ENCODE data around the gene C17orf67. TPM values are rescaled to one million over a fixed set of nuclear protein-coding genes. Genes with fewer than 3 reads are reported as not detected.
A peak's percentile ranks its signal among the peaks of the same experiment; 100 is the strongest.

Gene C17orf67
- total and polyA plus RNA-seq, 4 experiments from 2014 or later, result 0.81 to 11.2 (median 6.2) TPM

DNA sequence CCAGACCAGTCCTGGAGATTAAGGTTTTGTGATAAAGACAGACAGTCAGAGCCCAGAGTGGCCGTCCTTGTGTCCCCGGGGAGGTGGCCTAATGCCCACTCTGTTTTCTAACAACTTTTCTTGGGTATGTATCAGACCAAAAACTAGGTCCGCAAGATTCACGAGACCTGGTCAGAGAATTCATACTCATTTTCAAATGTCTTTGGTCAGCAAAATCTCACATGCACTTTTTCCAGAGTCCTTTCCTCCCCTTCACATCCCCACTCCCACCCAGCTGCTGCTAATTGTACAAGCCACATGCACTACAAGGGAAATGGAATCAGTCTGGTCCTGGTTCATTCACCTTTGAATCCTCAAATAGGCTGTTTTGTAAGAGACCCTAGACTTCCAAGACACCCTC, 61.7 kb downstream of the C17orf67 start:
- no peak overlapping the region for H3K27ac ChIP-seq (ENCODE audit: low read depth, low read length)

GRCh38 chr17:56771563-56771962, 62.2 kb downstream of the C17orf67 start:
- H3K27me3 ChIP-seq (ENCODE audit: insufficient read depth, low read length), result no peaks in the 10 kb centered on the region
- H3K9me3 Mint-ChIP-seq, result no peaks in the 10 kb centered on the region
- H3K4me3 Mint-ChIP-seq, result no peak overlapping the region
- H3K9me3 ChIP-seq (ENCODE audit: control insufficient read depth in 1 of 2, low read length in 2 of 2), result no peaks in the 10 kb centered on the region
- peaks cover 0 to 2% of the 10 kb centered on the region in 2 donors for H3K27me3 Mint-ChIP-seq
- CTCF ChIA-PET (ENCODE audit: partially characterized antibody), result interaction anchor here (1.3 to 3.4 kb wide), 2 partner anchors 9 to 15 kb away, joined by 3 to 22 read pairs; no protein-coding TSS in a partner anchor
- POLR2A ChIA-PET (ENCODE audit: partially characterized antibody), result no interaction called here
- no peaks in the 10 kb centered on the region for H3K4me1 ChIP-seq (ENCODE audit: insufficient read depth, low read length)
- H3K36me3 ChIP-seq (ENCODE audit: insufficient read depth, low read length), result no peaks in the 10 kb centered on the region
- no peak for DNase-seq
- H3K27ac ChIP-seq (ENCODE audit: low read depth, low read length), result no peak overlapping the region
- no peak overlapping the region for H3K27ac Mint-ChIP-seq
- no peaks in the 10 kb centered on the region for H3K4me1 Mint-ChIP-seq
- intact Hi-C loops (cut with micrococcal nuclease), result no loop called here
- H3K36me3 Mint-ChIP-seq, result no peaks in the 10 kb centered on the region
- no peak overlapping the region for H3K4me3 ChIP-seq (ENCODE audit: low read length in 2 of 2)

More for the DNA sequence above, 61.7 kb downstream of the C17orf67 start:
- Histone ChIP-seq H3K27me3 (ENCODE audit: insufficient read depth, low read length) (no peaks in the 10 kb centered on the region), H3K4me3 (ENCODE audit: low read length in 2 of 2) (no peak overlapping the region), H3K9me3 (ENCODE audit: control insufficient read depth in 1 of 2, low read length in 2 of 2) (no peaks in the 10 kb centered on the region), H3K36me3 (ENCODE audit: insufficient read depth, low read length) (no peaks in the 10 kb centered on the region), H3K4me1 (ENCODE audit: insufficient read depth, low read length) (no peaks in the 10 kb centered on the region)
- ChIA-PET POLR2A (ENCODE audit: partially characterized antibody) (no interaction called here), CTCF (ENCODE audit: partially characterized antibody) (interaction anchor here (3.4 kb wide), 1 partner anchor 8 kb away, joined by 22 read pairs; no protein-coding TSS in a partner anchor)
- intact Hi-C loops (cut with micrococcal nuclease), result no loop called here
- Mint-ChIP-seq H3K9me3 (no peaks in the 10 kb centered on the region), H3K27me3 (peaks cover 0 to 2% of the 10 kb centered on the region in 2 donors), H3K36me3 (no peaks in the 10 kb centered on the region), H3K4me1 (no peaks in the 10 kb centered on the region), H3K27ac (peak overlapping the region in 1 of 7 donors; percentile 32), H3K4me3 (no peak overlapping the region)
- no peak for DNase-seq

GRCh38 chr17:56770427-56770826, 63.3 kb downstream of the C17orf67 start:
- DNase-seq, result no peak
- Histone ChIP-seq H3K9me3 (ENCODE audit: control insufficient read depth in 1 of 2, low read length in 2 of 2) (no peaks in the 10 kb centered on the region), H3K27me3 (ENCODE audit: insufficient read depth, low read length) (peaks cover 2% of the 10 kb centered on the region), H3K4me3 (ENCODE audit: low read length in 2 of 2) (no peak overlapping the region), H3K4me1 (ENCODE audit: insufficient read depth, low read length) (no peaks in the 10 kb centered on the region), H3K36me3 (ENCODE audit: insufficient read depth, low read length) (no peaks in the 10 kb centered on the region), H3K27ac (ENCODE audit: low read depth, low read length) (no peak overlapping the region)
- intact Hi-C loops (cut with micrococcal nuclease), result no loop called here
- Mint-ChIP-seq H3K9me3 (no peaks in the 10 kb centered on the region), H3K4me1 (no peaks in the 10 kb centered on the region), H3K27ac (no peak overlapping the region), H3K27me3 (peaks cover 2 to 4% of the 10 kb centered on the region in 2 donors), H3K4me3 (no peak overlapping the region), H3K36me3 (no peaks in the 10 kb centered on the region)
- POLR2A ChIA-PET (ENCODE audit: partially characterized antibody), result no interaction called here
- CTCF ChIA-PET (ENCODE audit: partially characterized antibody), result interaction anchor here (1.3 to 3.4 kb wide), 2 partner anchors 10 to 14 kb away, joined by 3 to 22 read pairs; no protein-coding TSS in a partner anchor

DNA sequence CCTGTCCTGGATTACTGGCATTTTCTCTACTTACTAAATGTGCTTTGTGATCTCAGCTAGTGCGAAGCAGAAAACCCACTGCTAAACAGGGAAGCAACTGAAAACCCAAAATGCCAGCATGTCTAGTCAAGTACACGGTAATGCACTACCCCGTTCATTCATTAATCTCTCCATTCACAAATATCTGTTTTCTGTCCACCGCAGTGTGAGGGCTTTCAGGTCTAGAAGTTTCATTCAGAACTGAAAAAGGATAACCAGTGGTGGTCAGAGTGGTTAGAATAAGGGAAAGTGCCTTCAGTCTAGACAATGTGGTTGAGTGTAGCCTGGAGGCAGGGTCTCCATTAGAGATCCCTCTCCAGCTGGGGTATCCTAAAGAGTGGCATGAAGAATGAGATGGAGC, 68.3 kb downstream of the C17orf67 start:
- no peak for DNase-seq
- H3K36me3 Mint-ChIP-seq, result no peaks in the 10 kb centered on the region
- Histone ChIP-seq H3K36me3 (ENCODE audit: insufficient read depth, low read length) (no peaks in the 10 kb centered on the region), H3K4me3 (ENCODE audit: low read length in 2 of 2) (no peak overlapping the region), H3K27ac (ENCODE audit: low read depth, low read length) (no peak overlapping the region), H3K9me3 (ENCODE audit: control insufficient read depth in 1 of 2, low read length in 2 of 2) (no peaks in the 10 kb centered on the region), H3K4me1 (ENCODE audit: insufficient read depth, low read length) (no peaks in the 10 kb centered on the region), H3K27me3 (ENCODE audit: insufficient read depth, low read length) (peaks cover 4% of the 10 kb centered on the region)
- peaks cover 0 to 6% (median 2%) of the 10 kb centered on the region in 4 donors for H3K4me1 Mint-ChIP-seq
- H3K27me3 Mint-ChIP-seq, result peaks cover 0 to 6% of the 10 kb centered on the region in 2 donors
- H3K4me3 Mint-ChIP-seq, result no peak overlapping the region
- H3K9me3 Mint-ChIP-seq, result no peaks in the 10 kb centered on the region
- no peak overlapping the region for H3K27ac Mint-ChIP-seq
- intact Hi-C loops (cut with micrococcal nuclease), result no loop called here
- CTCF ChIA-PET (ENCODE audit: partially characterized antibody), result no interaction called here
- POLR2A ChIA-PET (ENCODE audit: partially characterized antibody), result no interaction called here

- Mint-ChIP-seq H3K27me3 (peaks cover 1 to 7% of the 10 kb centered on the region in 2 donors), H3K4me1 (peaks cover 0 to 6% (median 2%) of the 10 kb centered on the region in 4 donors), H3K4me3 (peak overlapping the region in 1 of 8 donors; percentile 48), H3K36me3 (no peaks in the 10 kb centered on the region), H3K9me3 (no peaks in the 10 kb centered on the region), H3K27ac (peak overlapping the region in 1 of 7 donors; percentile 74)
- intact Hi-C loops (cut with micrococcal nuclease), result no loop called here
- H3K27ac ChIP-seq (ENCODE audit: low read depth, low read length), result no peak overlapping the region
- no peaks in the 10 kb centered on the region for H3K36me3 ChIP-seq (ENCODE audit: insufficient read depth, low read length)
- CTCF ChIA-PET (ENCODE audit: partially characterized antibody), result interaction anchor here (1.4 to 1.5 kb wide), 2 partner anchors 17 to 47 kb away, joined by 4 to 7 read pairs; no protein-coding TSS in a partner anchor
- POLR2A ChIA-PET (ENCODE audit: partially characterized antibody), result no interaction called here
- H3K9me3 ChIP-seq (ENCODE audit: control insufficient read depth in 1 of 2, low read length in 2 of 2), result no peaks in the 10 kb centered on the region
- no peak overlapping the region for H3K4me3 ChIP-seq (ENCODE audit: low read length in 2 of 2)
- no peak for DNase-seq
- no peaks in the 10 kb centered on the region for H3K4me1 ChIP-seq (ENCODE audit: insufficient read depth, low read length)
- H3K27me3 ChIP-seq (ENCODE audit: insufficient read depth, low read length), result peaks cover 4% of the 10 kb centered on the region
Observed at GRCh38 chr17:56762988-56763387, 70.7 kb downstream of the C17orf67 start.

DNA sequence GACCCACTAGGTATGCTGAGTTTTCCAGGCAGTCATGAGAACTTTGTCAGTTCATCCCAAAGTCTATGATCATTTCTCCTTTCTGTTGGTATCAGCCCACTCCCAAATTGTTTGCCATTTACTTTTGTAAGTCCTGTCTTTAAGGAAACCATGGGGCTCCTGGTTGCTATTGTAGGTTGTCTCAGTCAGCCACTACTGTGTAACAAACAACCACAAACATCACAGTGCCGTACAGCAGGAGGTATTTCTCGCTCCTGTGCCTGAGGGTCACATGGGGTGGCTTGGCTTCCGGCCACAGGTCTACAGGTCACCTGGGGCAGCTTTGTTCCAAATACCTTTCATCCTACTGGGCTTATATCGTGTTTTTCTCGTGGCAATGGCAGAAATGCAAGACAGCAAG, 71.6 kb downstream of the C17orf67 start:
- H3K9me3 ChIP-seq (ENCODE audit: control insufficient read depth in 1 of 2, low read length in 2 of 2), result no peaks in the 10 kb centered on the region
- ChIA-PET POLR2A (ENCODE audit: partially characterized antibody) (no interaction called here), CTCF (ENCODE audit: partially characterized antibody) (no interaction called here)
- H3K36me3 ChIP-seq (ENCODE audit: insufficient read depth, low read length), result no peaks in the 10 kb centered on the region
- DNase-seq, result no peak
- H3K4me3 ChIP-seq (ENCODE audit: low read length in 2 of 2), result no peak overlapping the region
- Mint-ChIP-seq H3K9me3 (no peaks in the 10 kb centered on the region), H3K27ac (no peak overlapping the region), H3K36me3 (no peaks in the 10 kb centered on the region), H3K4me1 (peaks cover 0 to 6% (median 2%) of the 10 kb centered on the region in 4 donors), H3K4me3 (no peak overlapping the region), H3K27me3 (peaks cover 5 to 11% of the 10 kb centered on the region in 2 donors)
- no peaks in the 10 kb centered on the region for H3K4me1 ChIP-seq (ENCODE audit: insufficient read depth, low read length)
- intact Hi-C loops (cut with micrococcal nuclease), result no loop called here
- H3K27me3 ChIP-seq (ENCODE audit: insufficient read depth, low read length), result peaks cover 4% of the 10 kb centered on the region
- no peak overlapping the region for H3K27ac ChIP-seq (ENCODE audit: low read depth, low read length)

DNA sequence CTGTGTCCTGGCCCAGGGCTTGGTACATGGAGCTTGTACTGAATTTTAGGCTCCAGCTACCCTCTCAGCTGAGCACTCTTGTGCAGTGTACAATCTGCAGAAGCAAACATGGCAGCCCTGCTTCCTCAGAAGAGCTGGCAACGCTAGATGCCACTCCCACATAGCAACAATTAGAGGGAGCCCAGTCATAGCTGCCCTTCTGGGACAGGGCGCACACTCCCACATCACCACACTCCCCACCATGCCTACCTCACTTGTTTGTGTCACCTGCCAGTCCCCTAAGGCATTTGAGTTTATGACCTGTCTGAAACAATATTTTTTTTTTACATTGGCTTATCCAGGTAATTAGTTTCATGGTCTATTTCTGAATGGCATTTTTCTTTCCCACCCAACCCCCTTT, 72.3 kb downstream of the C17orf67 start:
- Mint-ChIP-seq H3K4me1 (peaks cover 0 to 6% (median 2%) of the 10 kb centered on the region in 4 donors), H3K9me3 (no peaks in the 10 kb centered on the region), H3K27ac (no peak overlapping the region), H3K27me3 (peaks cover 10 to 16% of the 10 kb centered on the region in 2 donors), H3K36me3 (no peaks in the 10 kb centered on the region), H3K4me3 (no peak overlapping the region)
- CTCF ChIA-PET (ENCODE audit: partially characterized antibody), result interaction anchor here (0.9 kb wide), 1 partner anchor 19 kb away, joined by 3 read pairs; no protein-coding TSS in a partner anchor
- Histone ChIP-seq H3K4me1 (ENCODE audit: insufficient read depth, low read length) (no peaks in the 10 kb centered on the region), H3K27me3 (ENCODE audit: insufficient read depth, low read length) (peaks cover 4% of the 10 kb centered on the region), H3K4me3 (ENCODE audit: low read length in 2 of 2) (no peak overlapping the region), H3K27ac (ENCODE audit: low read depth, low read length) (no peak overlapping the region), H3K36me3 (ENCODE audit: insufficient read depth, low read length) (no peaks in the 10 kb centered on the region), H3K9me3 (ENCODE audit: control insufficient read depth in 1 of 2, low read length in 2 of 2) (no peaks in the 10 kb centered on the region)
- intact Hi-C loops (cut with micrococcal nuclease), result no loop called here
- POLR2A ChIA-PET (ENCODE audit: partially characterized antibody), result no interaction called here
- DNase-seq, result no peak

Measured in CD4-positive, alpha-beta memory T cell (primary cell).